GM21381 (cell line): ENCODE data around the gene FGD5.

ENCODE experiments used
- ATAC-seq: cut with Tn5 transposase; IDR thresholded peaks from one replicate; pipeline ENCODE4 v1.9.1; 2021; ENCODE audit warnings: mild to moderate bottlenecking, moderate library complexity; ENCODE audit not compliant: unreplicated experiment

Gene FGD5

GRCh38 chr3:14871456-14872200 is 52.9 kb downstream of the FGD5 start:
- ATAC-seq, result no peak

GRCh38 chr3:14872706-14873105 is 53.9 kb downstream of the FGD5 start:
- ATAC-seq, result no peak

GRCh38 chr3:14874784-14875183 is 56.0 kb downstream of the FGD5 start:
- no peak for ATAC-seq

- ATAC-seq, result no peak
These were observed 56.8 kb downstream of the FGD5 start for GRCh38 chr3:14875411-14876175.

- no peak for ATAC-seq
These were observed 58.2 kb downstream of the FGD5 start for GRCh38 chr3:14876921-14877333.

- ATAC-seq, result no peak
These were observed 58.7 kb downstream of the FGD5 start for GRCh38 chr3:14877469-14877868.

- no peak for ATAC-seq
These were observed 60.6 kb downstream of the FGD5 start for GRCh38 chr3:14879211-14879874.

GRCh38 chr3:14880447-14881106 is 61.8 kb downstream of the FGD5 start:
- no peak for ATAC-seq

- no peak for ATAC-seq
These were observed 64.5 kb downstream of the FGD5 start for GRCh38 chr3:14883226-14883625.

GRCh38 chr3:14884665-14885064 is 65.9 kb downstream of the FGD5 start:
- no peak for ATAC-seq

- no peak for ATAC-seq
These were observed 66.5 kb downstream of the FGD5 start for GRCh38 chr3:14885307-14885706.

- ATAC-seq, result no peak
These were observed 67.3 kb downstream of the FGD5 start for GRCh38 chr3:14886101-14886500.

- no peak for ATAC-seq
These were observed 70.4 kb downstream of the FGD5 start for GRCh38 chr3:14889205-14889604.

GRCh38 chr3:14889943-14890342 is 71.2 kb downstream of the FGD5 start:
- no peak for ATAC-seq

GRCh38 chr3:14890476-14890875 is 71.7 kb downstream of the FGD5 start:
- ATAC-seq, result no peak

GRCh38 chr3:14891135-14892132 is 72.7 kb downstream of the FGD5 start:
- ATAC-seq, result no peak

GRCh38 chr3:14892226-14892625 is 73.5 kb downstream of the FGD5 start:
- no peak for ATAC-seq

- no peak for ATAC-seq
These were observed 75.3 kb downstream of the FGD5 start for GRCh38 chr3:14894085-14894484.

- ATAC-seq, result no peak
These were observed 78.5 kb downstream of the FGD5 start for GRCh38 chr3:14897266-14897665.

GRCh38 chr3:14898929-14899328 is 80.2 kb downstream of the FGD5 start:
- ATAC-seq, result no peak
